Ovary (tissue), 3 donors: ENCODE measurements around the gene HOXC12.
A peak's percentile ranks its signal among the peaks of the same experiment; 100 is the strongest.

Source experiments
- POLR2A ChIP-seq: fragments of 450-650 bp; IDR thresholded peaks from one replicate; pipeline ENCODE4 v1.6.1; 2017; ENCODE audit warnings: antibody characterized with exemption, mild to moderate bottlenecking, moderate library complexity
- TF ChIP-seq, protein P1 (sequence below), 3 donors: fragments of 450-650 bp in 2 of 3; fragments of 200-600 bp in 1 of 3; IDR thresholded peaks; one replicate each; pipeline versions ENCODE4 v1.5.1 to v1.8.0; 2016 to 2022; ENCODE audit warnings: antibody characterized with exemption in 3 of 3, mild to moderate bottlenecking in 1 of 3
- donor health status: DM: no; HTN: no; CAD: no.

DNA sequence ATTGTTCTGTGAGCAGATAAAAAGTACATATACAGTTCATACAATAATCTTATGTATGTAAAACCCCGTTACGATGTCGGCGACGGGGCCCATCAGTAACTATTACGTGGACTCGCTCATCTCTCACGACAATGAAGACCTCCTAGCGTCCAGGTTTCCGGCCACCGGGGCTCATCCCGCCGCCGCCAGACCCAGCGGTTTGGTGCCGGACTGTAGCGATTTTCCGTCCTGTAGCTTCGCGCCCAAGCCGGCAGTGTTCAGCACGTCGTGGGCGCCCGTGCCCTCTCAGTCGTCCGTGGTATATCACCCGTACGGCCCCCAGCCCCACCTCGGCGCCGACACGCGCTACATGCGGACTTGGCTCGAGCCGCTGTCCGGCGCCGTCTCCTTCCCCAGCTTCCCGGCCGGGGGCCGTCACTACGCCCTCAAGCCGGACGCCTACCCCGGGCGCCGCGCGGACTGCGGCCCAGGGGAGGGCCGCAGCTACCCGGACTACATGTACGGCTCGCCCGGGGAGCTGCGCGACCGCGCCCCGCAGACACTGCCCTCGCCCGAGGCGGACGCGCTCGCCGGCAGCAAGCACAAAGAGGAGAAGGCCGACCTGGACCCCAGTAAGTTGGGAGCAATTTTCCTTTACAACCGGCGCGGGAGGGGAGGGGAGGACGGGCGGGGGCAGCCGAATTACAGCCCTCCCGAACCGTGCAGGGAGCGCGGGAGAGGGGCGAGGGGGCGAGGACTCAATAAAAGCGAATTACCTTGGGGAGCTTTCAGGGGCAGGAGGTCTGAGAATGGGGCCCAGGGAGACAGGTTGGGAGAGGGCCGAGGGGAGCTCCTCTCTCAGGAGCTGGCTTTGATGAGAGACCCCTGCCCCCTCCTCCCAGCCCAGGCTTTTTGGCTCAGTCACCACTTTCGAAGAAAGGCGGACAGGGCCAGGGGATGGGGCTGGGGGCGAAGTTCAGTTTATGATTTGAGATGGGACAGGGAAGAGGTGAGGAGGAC is 45.7 kb downstream of the HOXC12 start, which contains the start of gene HOXC9:
- TF ChIP-seq POLR2A, result peak; percentile 4
- TF ChIP-seq, protein P1, sequence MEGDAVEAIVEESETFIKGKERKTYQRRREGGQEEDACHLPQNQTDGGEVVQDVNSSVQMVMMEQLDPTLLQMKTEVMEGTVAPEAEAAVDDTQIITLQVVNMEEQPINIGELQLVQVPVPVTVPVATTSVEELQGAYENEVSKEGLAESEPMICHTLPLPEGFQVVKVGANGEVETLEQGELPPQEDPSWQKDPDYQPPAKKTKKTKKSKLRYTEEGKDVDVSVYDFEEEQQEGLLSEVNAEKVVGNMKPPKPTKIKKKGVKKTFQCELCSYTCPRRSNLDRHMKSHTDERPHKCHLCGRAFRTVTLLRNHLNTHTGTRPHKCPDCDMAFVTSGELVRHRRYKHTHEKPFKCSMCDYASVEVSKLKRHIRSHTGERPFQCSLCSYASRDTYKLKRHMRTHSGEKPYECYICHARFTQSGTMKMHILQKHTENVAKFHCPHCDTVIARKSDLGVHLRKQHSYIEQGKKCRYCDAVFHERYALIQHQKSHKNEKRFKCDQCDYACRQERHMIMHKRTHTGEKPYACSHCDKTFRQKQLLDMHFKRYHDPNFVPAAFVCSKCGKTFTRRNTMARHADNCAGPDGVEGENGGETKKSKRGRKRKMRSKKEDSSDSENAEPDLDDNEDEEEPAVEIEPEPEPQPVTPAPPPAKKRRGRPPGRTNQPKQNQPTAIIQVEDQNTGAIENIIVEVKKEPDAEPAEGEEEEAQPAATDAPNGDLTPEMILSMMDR (IDR thresholded peaks at IDR 0.05), result no peak
